ENCODE measurements around the gene RNF13. TPM values are rescaled to one million over a fixed set of nuclear protein-coding genes. Genes with fewer than 3 reads are reported as not detected.

RNF13 gene
- total RNA-seq, 1 experiment from 2014 or later: 76.9 TPM

GRCh38 chr3:149968216-149968615 lies 155.2 kb downstream of the RNF13 start:
- DNase-seq (ENCODE audit: low read depth, low spot score) (no peak), ATAC-seq (no peak)
- peak overlapping the region; percentile 83 to 86 for H3K4me3 ChIP-seq (ENCODE audit: low read depth in 2 of 2, low read length in 2 of 2)
- H3K36me3 ChIP-seq (ENCODE audit: control insufficient read depth, insufficient read depth, low read length): peaks cover 40% of the 10 kb centered on the region
- no peaks in the 10 kb centered on the region for H3K9me3 ChIP-seq (ENCODE audit: control insufficient read depth, insufficient read depth, low read depth, low read length)
- in situ Hi-C loops (cut with HindIII; ENCODE audit: low pct_unique_long_range_greater_than_20kb, low sequenced_read_pairs): no loop called here
- H3K27me3 ChIP-seq (ENCODE audit: control insufficient read depth, insufficient read depth, low read length): no peaks in the 10 kb centered on the region
- CTCF ChIA-PET: interaction anchor here (1.3 to 3.2 kb wide), 2 partner anchors 216 to 252 kb away, joined by 6 to 31 read pairs; no protein-coding TSS in a partner anchor
- H3K27ac ChIP-seq (ENCODE audit: low read length): peak overlapping the region; percentile 100
- peaks cover 47% of the 10 kb centered on the region for H3K4me1 ChIP-seq (ENCODE audit: control insufficient read depth, insufficient read depth, low read length)
- TF ChIP-seq POLR2AphosphoS5 (IDR thresholded peaks at IDR 0.05; ENCODE audit: low read depth, low read length) (no peak), SIN3A (IDR thresholded peaks at IDR 0.05; ENCODE audit: borderline replicate concordance, insufficient read depth, low read depth, low read length) (no peak), CTCF (IDR thresholded peaks at IDR 0.05) (no peak), TCF7L2 (IDR thresholded peaks at IDR 0.05; ENCODE audit: low read depth, low read length) (no peak)
- TF ChIP-seq, protein P1, sequence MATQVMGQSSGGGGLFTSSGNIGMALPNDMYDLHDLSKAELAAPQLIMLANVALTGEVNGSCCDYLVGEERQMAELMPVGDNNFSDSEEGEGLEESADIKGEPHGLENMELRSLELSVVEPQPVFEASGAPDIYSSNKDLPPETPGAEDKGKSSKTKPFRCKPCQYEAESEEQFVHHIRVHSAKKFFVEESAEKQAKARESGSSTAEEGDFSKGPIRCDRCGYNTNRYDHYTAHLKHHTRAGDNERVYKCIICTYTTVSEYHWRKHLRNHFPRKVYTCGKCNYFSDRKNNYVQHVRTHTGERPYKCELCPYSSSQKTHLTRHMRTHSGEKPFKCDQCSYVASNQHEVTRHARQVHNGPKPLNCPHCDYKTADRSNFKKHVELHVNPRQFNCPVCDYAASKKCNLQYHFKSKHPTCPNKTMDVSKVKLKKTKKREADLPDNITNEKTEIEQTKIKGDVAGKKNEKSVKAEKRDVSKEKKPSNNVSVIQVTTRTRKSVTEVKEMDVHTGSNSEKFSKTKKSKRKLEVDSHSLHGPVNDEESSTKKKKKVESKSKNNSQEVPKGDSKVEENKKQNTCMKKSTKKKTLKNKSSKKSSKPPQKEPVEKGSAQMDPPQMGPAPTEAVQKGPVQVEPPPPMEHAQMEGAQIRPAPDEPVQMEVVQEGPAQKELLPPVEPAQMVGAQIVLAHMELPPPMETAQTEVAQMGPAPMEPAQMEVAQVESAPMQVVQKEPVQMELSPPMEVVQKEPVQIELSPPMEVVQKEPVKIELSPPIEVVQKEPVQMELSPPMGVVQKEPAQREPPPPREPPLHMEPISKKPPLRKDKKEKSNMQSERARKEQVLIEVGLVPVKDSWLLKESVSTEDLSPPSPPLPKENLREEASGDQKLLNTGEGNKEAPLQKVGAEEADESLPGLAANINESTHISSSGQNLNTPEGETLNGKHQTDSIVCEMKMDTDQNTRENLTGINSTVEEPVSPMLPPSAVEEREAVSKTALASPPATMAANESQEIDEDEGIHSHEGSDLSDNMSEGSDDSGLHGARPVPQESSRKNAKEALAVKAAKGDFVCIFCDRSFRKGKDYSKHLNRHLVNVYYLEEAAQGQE (IDR thresholded peaks at IDR 0.05; ENCODE audit: insufficient read depth in 1 of 2, low read depth in 2 of 2, low read length in 1 of 2): no peak
- POLR2A ChIA-PET: interaction anchor here (0.6 kb wide), 1 partner anchor 527 kb away, joined by 5 read pairs; no protein-coding TSS in a partner anchor
- BruUV-seq (replicated peaks): no TSS peak
- intact Hi-C loops (cut with micrococcal nuclease; ENCODE audit: unreplicated experiment): no loop called here

- Histone ChIP-seq H3K4me1 (ENCODE audit: control insufficient read depth, insufficient read depth, low read length) (peaks cover 41% of the 10 kb centered on the region), H3K4me3 (ENCODE audit: low read depth in 2 of 2, low read length in 2 of 2) (peak overlapping the region; percentile 83 to 86), H3K9me3 (ENCODE audit: control insufficient read depth, insufficient read depth, low read depth, low read length) (peaks cover 8% of the 10 kb centered on the region; the same call in 1 of the 2 replicates), H3K27me3 (ENCODE audit: control insufficient read depth, insufficient read depth, low read length) (no peaks in the 10 kb centered on the region), H3K27ac (ENCODE audit: low read length) (peak overlapping the region; percentile 100), H3K36me3 (ENCODE audit: control insufficient read depth, insufficient read depth, low read length) (peaks cover 30% of the 10 kb centered on the region)
- DNase-seq (ENCODE audit: low read depth, low spot score): no peak
- BruUV-seq (replicated peaks): no TSS peak
- peak; percentile 32 for ATAC-seq
- in situ Hi-C loops (cut with HindIII; ENCODE audit: low pct_unique_long_range_greater_than_20kb, low sequenced_read_pairs) (no loop called here), intact Hi-C loops (cut with micrococcal nuclease; ENCODE audit: unreplicated experiment) (no loop called here)
- CTCF ChIA-PET: interaction anchor here (0.7 to 3.2 kb wide), 3 partner anchors 215 to 468 kb away, joined by 8 to 31 read pairs (median 22); no protein-coding TSS in a partner anchor
- POLR2A ChIA-PET: interaction anchor here (0.6 kb wide), 1 partner anchor 526 kb away, joined by 5 read pairs; no protein-coding TSS in a partner anchor
- TF ChIP-seq, protein P1 (IDR thresholded peaks at IDR 0.05; ENCODE audit: insufficient read depth in 1 of 2, low read depth in 2 of 2, low read length in 1 of 2): no peak
- TF ChIP-seq POLR2AphosphoS5 (IDR thresholded peaks at IDR 0.05; ENCODE audit: low read depth, low read length) (peak; percentile 17; the same call in 1 of the 2 replicates), TCF7L2 (IDR thresholded peaks at IDR 0.05; ENCODE audit: low read depth, low read length) (no peak), CTCF (IDR thresholded peaks at IDR 0.05) (peak; percentile 49), SIN3A (IDR thresholded peaks at IDR 0.05; ENCODE audit: borderline replicate concordance, insufficient read depth, low read depth, low read length) (0 out of 2 replicates have a peak, but pooled peaks have one; percentile 25)
Observed at GRCh38 chr3:149969110-149969939, 156.3 kb downstream of the RNF13 start.

Data from Panc1 (cell line).